DND-41 (cell line): ENCODE data around the gene MASP1.

Source experiments
- EZH2 ChIP-seq: IDR thresholded peaks from 3 replicates; pipeline ENCODE4 v1.6.1; 2012; ENCODE audit warnings: borderline replicate concordance, low read depth, mild to moderate bottlenecking, moderate library complexity, low read length, inconsistent platforms; ENCODE audit not compliant: severe bottlenecking
- TF ChIP-seq, protein P1 (sequence below): IDR thresholded peaks from 2 replicates; pipeline ENCODE4 v1.5.1; 2012; ENCODE audit warnings: borderline replicate concordance, low read length, moderate library complexity, mild to moderate bottlenecking; ENCODE audit not compliant: poor library complexity, severe bottlenecking; ENCODE audit errors: extremely low read depth

DNA sequence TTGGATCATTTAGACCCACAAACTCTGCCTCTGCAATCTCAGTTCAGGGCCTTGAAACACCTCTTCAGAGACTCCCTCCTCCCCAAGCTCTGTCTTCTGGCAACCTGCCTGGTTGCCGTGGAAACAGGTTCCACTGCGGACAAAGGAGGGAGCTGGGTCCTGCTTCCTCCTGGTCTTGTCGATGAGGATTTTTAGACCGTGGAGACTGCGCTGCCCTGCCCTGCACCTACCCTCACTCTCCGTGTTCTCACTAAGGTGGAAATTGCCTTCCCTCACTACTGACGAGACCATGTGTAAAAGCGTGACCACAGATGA is 94.2 kb downstream of the MASP1 start, which contains the start of gene RTP1:
- TF ChIP-seq, protein P1, sequence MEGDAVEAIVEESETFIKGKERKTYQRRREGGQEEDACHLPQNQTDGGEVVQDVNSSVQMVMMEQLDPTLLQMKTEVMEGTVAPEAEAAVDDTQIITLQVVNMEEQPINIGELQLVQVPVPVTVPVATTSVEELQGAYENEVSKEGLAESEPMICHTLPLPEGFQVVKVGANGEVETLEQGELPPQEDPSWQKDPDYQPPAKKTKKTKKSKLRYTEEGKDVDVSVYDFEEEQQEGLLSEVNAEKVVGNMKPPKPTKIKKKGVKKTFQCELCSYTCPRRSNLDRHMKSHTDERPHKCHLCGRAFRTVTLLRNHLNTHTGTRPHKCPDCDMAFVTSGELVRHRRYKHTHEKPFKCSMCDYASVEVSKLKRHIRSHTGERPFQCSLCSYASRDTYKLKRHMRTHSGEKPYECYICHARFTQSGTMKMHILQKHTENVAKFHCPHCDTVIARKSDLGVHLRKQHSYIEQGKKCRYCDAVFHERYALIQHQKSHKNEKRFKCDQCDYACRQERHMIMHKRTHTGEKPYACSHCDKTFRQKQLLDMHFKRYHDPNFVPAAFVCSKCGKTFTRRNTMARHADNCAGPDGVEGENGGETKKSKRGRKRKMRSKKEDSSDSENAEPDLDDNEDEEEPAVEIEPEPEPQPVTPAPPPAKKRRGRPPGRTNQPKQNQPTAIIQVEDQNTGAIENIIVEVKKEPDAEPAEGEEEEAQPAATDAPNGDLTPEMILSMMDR: no peak
- no peak for TF ChIP-seq EZH2
